Activated CD8-positive, alpha-beta memory T cell treated with anti-CD3 and anti-CD28 coated beads, Interleukin-2, amount 10 ng/mL, durations not matched to agents 7 days and 5 days (primary cell): ENCODE results near the gene SREK1. TPM values are rescaled to one million over a fixed set of nuclear protein-coding genes. Genes with fewer than 3 reads are reported as not detected.

Source experiments
- total RNA-seq, 2 experiments: library from RNA; stranded (reverse); gene quantifications; one replicate each; pipeline ENCODE4 v1.2.3, GENCODE V29; 2021

Gene SREK1
- total RNA-seq, 2 experiments from 2014 or later, result 61.4 to 61.7 TPM

Other genes starting within 250 kb of the SREK1 start
- 10 to 100 TPM; 40.8 to 40.9 TPM for gene ERBIN, start 217.7 kb upstream of the SREK1 start, total RNA-seq